Smooth muscle cell of the brain vasculature (primary cell): Measurements from ENCODE around the gene ULBP2.
"Not testable (repeated sequence)": the region's sequence is repeated elsewhere in the genome, so short reads cannot be mapped to it uniquely, and the experiment has no call there.

Source experiments
- DNase-seq: peaks from one replicate; pipeline ENCODE4 v3.0.0-alpha.2; 2012; ENCODE audit warnings: low read depth, low spot score

The ULBP2 gene

DNA sequence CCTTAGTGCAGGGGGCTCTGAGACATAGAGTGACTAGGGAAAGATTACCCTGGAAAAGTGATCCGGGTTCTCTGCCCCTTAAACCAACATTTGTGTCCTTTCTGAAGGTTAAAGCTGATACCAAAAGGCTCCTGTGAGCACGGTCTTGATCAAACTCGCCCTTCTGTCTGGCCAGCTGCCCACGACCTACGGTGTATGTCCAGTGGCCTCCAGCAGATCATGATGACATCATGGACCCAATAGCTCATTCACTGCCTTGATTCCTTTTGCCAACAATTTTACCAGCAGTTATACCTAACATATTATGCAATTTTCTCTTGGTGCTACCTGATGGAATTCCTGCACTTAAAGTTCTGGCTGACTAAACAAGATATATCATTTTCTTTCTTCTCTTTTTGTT, 6.8 kb downstream of the ULBP2 start:
- DNase-seq, result no peak

DNA sequence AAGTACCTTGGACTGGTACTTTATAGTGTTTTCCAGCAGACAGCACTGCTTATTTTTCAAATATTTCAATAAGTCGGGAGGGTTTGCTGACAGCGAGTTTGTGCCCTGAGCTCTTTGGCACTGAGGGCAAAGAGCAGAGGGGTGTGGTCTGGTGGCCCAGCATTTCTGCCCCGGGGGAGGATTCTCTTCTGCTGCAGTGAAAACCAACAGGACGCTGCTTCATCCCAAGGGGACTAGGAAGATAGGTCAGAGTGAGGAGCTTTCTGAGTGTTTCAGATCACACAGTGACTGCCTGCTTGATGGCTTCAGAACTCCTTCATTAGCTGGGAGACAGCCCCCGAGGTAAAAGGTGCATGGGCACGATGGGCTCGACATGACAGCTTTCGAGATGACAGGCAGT, 8.6 kb downstream of the ULBP2 start:
- DNase-seq, result no peak

DNA sequence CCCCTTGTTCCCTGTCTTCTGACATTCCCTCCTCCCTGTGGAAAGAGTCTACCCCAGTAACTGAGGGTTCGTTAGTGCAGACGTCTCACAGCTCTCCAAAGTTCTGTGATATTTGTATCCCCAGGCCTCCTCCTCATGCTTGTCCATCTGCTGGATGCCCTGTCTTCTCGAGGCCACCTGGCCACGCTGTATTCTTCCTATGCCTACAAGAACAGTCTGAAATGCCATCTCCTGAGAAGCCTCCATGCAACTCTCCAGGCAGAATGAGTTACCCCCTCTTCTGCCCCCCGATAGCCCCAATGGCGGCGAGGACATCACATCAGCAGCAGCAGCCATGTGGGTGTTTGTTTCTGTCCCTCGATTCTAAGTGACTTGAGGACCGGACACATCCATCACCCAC, 9.3 kb downstream of the ULBP2 start:
- no peak for DNase-seq

DNA sequence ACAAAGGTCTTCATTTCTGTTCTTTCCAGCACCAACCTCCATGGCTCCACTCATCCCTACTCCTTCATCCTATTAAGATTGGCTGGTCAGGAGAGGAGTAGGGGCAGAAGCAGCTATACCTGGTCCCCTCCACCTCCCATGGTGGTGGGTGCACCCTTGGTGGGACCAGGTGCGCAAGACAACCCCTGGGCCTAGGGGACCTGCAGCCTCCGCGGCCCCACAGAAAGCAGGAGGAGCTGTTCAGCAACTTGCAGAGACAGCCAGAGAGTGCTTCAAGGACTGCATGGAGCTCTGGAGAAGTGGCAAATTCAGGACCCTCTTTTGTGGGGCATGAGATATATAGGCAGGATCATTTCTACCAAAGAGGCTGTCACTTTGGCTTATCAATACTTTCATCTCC, 9.8 kb downstream of the ULBP2 start:
- DNase-seq, result no peak

DNA sequence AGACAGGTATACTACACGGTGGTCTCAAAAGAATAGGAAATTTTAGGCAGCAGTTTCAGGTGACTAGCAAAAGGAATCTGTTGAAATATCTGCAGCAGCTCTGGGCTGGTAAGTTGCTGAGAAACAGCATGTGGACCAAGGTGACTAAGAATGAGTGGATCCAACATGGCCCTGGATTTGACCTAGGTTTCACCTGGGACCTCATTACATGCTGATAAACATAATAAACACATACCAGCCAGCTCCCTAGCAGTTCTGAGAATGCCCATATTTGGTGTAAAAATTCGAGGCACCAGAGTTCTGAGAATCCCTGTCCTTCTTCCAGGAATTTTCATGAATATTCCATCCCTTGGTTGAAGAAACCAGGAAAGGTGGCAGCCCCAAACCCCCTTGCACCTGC, 11.6 kb downstream of the ULBP2 start:
- DNase-seq, result not testable (repeated sequence)

DNA sequence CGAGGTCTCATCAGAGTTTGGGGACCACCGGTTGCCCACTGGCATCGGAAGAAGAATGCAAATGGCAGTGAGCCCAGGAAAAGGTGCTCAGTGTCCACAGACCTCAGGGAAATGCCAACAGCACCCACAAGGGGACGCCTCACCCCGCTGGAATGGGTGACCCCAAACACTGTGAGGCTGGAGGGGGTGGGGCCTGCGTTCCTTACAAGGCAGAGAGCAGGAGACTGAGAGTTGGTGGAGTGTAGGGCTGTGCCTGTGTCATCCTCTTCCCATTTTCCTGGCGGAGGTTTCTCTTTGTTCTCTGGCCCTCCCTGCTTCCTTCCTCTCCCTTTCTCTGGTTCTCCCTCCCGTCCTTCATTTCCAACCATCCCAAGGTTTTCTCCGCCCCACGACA, 12.1 kb downstream of the ULBP2 start:
- DNase-seq, result not testable (repeated sequence)

DNA sequence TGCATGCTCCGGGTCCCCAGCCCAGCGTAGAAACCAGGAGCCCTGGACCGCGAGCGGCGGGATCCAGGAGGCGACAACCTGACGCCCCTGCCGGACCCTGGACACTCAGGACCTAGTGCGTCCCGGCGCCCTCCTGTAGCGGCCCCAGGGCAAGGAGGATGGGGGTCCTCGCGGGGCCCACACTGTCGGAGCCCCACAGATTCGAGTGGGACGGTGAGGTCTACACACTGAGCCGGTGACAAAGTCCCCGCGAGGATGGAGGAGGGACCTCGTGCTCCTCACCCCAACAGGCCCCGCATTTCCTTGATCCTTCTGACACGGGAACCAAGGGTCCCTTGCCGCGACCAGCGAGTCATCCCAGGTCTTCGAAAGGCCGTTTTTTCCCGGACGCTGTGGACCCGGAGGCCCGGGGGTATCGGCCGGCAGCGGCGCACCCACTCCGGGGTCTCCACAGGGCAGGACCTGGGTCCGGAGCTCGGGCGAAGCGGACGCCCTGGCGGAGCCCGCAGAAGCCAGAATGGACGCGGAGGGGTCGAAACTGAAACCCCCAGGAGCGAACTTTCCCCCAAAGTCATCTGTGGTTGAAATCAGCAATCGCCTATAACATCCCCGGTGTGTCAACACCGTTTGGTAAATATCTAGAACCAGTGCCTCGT, 12.6 kb downstream of the ULBP2 start:
- DNase-seq, result not testable (repeated sequence)

DNA sequence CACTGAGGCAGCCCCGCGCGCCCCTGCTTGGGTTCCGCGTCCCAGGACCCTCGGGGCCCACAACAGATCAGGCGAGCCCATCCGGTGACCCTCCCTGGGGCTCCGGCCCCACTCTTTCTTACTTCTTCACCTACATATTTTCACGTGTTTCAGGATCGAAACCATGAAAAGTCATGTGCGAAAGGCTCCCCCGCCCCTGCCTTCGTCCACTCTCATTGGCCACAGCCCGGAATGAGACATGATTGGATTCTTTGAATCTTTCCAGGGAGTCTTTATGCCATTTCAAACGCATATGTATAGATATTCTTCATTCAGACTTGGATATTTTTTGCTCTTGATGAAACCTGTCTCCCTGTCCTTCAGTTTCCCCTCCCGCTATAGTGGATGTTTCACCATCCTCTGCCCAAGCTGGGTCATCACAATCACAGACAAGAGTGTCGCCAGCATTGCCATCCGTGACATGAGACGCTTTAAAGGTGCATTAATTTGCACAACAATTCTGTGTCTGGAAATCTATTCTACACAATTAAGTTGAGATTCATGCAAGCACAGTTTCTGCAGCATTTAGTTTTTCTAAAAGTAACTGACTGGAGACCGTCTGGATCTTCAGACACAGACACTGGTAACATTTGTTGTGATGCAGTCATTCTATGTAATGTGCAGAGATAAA, 13.3 kb downstream of the ULBP2 start:
- DNase-seq, result not testable (repeated sequence)

DNA sequence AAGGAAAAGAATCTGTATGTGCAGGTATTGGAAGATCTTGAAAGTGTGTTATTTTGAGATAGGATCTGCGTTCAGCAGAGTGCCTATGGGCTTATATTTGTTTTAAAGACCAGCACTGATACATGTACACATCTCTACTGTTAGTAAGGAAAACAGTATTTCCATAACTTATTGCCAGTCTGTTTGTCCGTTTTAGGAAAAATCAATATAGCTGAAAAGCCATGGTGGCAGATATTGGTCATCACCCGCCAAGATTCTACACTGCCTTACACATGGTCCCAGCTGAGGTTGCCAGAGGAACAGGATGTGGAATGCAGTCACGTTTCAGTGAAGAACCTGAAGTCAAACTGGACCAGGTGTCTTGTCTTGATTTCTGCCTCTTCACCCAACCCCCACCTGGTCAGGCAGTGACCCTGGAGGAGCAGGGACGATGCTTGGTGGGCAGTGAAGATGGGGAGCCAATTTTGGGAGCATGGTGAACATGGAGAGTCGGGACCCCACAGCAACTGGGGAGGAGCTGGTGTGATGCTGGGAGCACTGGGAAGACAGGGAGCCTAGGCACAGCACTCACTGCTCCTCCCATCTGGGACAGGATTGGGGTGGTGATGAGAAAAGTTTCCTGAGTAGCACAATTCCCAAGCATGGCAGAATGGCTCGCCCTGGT, 14.0 kb downstream of the ULBP2 start:
- DNase-seq, result not testable (repeated sequence)

DNA sequence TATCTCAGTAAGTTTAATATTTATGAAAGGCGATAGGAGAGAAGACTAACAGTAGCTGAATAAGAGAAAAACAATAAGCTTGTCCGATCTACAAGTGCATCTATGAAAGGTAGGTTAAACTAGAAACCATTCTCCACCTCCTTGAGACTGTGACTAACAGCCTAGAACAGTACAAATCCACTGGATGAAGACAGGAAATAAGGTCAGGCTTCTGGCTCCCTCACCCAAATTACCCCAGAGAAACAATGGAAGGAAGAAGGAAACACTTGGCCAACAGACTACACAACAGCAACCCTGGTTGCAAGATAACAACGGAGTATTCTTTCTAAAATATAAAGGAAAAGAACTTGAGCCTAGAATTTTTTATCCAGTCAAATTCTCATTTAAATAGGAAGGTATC, 16.3 kb downstream of the ULBP2 start:
- not testable (repeated sequence) for DNase-seq

DNA sequence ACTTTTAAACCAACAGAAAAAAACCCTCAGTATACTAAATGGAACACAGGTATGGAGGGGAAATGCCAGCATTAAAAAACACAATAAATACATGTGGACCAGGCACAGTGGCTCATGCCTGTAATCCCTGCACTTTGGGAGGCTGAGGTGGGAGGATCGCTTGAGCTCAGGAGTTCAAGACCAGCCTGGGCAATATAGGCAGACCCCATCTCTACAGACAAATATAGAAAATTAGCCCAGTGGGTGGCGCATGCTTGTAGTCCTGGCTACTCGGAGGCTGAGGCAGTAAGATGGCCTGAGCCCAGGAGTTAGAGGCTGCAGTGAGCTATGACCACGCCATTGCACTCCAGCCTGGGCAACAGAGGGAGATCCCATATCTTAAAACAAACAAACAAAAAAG, 18.0 kb downstream of the ULBP2 start:
- not testable (repeated sequence) for DNase-seq

DNA sequence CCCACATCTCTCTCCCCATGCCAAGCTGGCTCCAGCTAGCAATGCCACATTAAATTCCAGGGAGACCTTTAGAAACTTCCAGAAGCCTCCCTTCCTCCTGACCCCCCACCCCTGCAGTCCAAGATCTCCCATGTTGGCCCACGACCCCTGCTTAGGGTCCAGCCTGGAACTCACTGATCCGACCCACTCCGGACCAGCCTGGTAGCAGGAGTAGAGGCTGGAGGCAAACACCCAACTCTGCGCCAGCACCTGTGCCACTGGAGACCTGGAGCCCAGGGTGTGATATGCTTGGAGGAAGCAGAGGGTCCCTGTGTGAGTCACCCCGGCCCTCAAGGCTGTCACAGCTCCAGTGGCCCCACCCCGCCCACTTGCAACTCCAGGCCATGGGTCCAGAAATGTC, 18.7 kb downstream of the ULBP2 start:
- no peak for DNase-seq

DNA sequence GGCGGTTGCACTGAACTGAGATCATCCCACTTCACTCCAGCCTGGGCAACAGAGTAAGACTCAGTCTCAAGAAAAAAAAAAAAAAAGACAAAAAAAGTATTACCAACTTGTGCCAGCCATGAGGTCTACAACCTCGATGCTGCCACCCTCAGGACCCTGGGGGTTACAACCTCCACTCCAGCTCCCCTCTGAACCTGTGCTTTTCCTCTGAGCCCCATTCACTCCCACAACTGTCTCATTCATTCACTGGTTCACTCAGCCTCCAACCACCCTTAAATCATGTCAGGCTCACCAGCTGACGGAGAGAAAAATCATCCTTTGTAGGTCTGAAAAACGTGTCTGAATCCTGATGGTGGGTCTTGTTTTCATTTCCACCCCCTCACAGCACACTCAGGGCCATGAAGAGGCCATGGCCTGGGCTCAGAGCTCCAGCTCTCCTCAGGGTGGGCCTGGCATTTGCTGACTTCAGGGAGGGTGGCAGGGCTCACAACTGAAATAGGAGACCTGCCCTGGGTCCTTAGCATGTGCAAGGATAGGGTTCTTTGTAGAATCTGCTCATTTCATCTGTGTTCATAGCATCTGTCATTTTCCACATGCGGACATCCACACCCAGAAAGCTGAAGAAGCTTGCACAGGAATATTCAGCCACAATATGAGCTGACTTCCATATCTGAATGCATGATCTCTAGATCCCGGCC, 20.1 kb downstream of the ULBP2 start:
- no peak for DNase-seq

DNA sequence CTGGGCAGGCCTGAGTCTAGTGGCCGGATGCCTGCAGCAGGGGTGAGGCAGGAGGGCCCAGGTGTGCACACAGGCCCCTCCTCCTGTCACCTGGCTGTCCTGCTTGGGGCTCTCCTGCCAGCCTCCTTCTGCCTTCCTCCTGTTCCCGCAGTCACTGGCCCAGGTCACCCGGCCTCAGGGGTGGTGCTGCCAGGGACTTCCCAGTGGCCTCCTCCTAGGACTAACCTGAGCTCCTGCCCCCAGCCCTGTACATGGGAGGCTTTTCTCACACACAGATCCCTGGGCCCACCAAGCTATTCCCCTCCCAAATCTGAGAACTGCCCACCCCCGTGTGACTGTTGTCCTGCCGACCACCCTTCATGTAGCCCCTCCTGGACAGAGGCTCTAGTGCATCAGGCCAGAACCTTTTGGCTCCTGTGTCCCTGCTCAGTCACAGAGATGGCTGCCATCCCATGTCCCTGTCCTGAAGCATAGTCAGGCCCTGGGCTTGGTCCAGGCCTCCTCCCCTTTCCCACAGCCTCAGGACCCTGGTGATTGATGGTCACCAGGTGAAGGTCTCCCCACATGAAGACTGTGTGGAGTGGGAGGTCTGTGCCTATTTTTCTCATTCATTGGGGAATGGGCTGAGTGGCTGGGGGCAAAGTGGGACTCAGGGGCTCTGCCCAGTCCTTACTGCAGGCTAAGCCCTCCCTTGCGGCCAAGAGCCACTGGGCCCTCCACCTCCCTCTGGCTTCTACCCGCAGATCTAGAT, 20.8 kb downstream of the ULBP2 start:
- no peak for DNase-seq

DNA sequence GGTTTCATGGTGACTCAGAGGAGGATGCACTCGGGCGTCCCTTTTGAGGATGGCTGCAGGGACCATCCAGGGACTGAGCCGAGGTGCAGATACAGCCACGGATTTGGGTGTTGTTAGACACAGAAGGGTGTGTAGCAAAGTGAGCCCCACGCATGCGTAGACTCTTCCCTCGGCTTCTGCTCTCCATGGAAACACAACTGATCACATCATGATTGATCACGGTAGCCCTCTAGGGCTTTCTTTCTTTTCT, 21.3 kb downstream of the ULBP2 start:
- no peak for DNase-seq

DNA sequence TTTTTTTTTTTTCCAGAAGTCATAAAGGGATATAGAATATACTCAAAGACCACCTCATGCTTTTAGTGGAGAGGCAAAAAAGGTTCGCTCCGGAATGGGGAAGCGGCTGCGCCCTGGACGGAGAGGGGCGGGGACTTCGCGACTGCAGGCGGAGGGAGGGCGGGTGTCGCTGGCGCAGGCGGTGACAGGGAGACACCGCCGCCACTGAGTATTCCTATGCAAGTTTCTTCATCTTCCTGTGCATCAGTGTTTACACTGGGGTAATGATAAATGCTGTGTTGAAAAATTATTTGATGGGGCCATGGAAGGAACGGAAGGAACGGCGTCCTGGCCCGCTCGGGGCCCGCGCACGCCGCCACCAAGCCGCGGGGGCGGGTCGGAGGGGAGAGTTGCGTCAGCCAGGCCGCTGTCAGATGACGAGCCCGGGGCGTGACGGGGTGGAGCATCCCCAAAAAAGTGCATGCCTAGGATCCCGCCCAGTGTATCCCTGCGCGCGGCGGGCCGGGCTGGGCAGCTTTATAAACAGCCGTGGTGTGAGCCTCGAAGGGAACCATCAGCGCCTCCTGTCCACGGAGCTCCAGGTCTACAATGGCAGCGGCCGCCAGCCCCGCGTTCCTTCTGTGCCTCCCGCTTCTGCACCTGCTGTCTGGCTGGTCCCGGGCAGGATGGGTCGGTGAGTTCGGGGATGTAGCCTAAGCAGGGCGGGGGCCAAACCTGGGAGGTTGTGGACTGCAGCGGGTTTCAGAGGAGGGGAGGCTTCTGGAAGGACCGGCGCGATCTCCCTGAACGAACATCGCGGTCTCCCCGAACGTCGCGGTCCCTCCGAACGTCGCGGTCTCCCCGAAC, 21.9 kb downstream of the ULBP2 start, which contains the start of gene ULBP1:
TSS of gene ULBP1 (plus strand) at position 482 of the 846 bp plus-strand sequence. CDS start at position 589, 107 bp downstream.
- peak; percentile 23 for DNase-seq

DNA sequence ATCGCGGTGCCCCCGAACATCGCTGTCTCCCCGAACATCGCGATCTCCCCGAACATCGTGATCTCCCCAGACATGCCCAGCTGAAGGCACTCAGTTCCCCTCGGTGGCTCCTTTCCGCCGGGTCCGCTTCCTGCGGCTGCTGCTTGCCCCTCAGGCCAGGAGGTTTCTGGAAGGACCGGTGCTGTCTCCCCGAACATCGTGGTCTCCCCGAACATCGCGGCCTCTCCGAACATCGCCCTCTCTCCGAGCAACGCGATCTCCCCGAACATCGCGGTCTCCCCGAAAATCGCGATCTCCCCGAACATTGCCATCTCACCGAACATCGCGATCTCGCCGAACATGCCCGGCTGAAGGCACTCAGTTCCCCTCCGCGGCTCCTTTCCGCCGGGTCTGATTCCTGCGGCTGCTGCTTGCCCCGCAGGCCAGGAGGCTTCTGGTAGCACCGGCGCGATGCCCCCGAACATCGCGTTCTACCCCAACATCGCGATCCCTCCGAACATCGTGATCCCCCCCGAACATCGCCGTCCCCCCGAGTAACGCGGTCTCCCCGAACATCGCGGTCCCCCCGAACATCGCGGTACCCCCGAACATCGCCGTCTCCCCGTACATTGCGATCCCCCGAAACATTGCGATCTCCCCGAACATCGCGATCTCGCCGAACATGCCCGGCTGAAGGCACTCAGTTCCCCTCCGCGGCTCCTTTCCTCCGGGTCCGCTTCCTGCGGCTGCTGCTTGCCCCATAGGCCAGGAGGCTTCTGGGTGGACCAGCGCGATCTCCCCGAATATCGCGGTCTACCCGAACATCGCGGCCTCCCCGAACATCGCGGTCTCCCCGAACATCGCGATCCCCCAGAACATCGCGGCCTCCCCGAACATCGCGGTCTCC, 22.7 kb downstream of the ULBP2 start:
- no peak for DNase-seq

DNA sequence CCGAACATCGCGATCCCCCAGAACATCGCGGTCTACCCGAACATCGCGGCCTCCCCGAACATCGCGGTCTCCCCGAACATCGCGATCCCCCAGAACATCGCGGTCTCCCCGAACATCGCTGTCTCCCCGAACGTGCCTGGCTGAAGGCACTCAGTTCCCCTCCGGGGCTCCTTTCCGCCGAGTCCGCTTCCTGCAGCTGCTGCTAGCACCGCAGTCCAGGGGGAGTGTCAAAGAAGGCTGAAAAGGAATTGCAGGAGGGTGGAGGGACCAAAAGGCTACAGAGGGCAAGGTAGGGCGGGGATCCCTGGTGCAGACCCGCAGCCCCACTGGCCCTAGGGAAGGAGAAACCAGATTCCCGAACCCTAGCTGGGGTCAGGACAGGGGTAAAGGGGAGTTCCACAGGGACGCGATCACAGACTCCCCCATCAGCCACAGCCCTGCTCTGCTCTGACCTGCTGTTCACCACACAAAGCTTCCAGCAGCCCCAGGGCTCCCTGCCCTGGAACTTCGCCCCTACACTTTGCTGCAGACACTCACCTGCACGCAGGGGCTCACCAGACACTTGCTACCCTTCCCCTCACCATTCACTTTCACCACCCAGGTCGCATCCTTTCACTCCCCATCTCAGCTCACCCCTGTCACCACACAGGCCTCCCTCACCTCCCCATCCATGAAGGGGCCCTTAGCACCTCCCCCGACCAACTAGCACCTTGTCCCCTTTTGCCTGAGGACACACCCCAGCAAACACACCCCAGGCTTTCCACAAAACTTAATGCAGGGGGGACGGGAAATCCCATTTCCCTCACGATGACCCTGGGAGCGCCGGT, 23.6 kb downstream of the ULBP2 start:
- no peak for DNase-seq

DNA sequence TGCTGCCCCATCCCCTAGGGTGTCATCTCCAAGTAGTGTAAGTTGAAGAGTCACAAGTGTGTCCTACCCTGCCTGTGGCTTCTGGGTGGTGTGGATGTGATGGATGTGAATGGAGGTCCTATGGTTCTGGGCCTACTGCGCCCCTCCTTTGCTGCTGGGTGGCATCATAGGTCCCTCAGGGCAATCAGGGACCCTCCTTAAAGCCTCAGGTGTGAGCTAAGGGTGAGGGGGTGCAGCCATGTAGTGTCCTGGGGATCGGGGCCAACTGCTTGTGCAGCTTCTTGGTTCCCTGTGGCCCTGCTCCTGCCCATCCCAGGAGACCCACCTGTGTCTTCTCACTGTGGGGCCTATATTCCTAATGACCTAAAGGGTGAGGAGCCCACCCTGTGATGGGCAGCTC, 24.5 kb downstream of the ULBP2 start:
- DNase-seq, result not testable (repeated sequence)
